ENCODE results near the gene SLC2A14.
"Not testable (repeated sequence)": the region's sequence is repeated elsewhere in the genome, so short reads cannot be mapped to it uniquely, and the experiment has no call there.

DNA sequence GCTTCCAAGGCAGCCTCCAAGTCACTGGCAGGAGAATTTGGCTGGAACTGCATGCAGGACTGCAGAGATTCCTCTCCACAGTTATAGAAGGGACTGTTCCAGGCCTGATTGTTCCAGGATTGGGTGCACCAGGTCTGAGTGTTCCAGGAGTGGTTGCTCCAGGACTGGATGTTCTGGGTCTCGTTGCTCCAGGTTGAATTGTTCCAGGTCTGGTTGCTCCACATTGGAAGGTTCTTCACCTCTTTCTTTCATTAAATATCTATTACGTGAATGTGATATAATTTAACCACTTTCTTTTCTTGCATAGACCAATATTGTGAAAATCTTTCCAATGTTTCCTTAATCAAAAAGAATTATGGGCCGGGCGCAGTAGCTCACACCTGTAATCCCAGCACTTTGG is 24.0 kb upstream of the SLC2A14 start:
- TF ChIP-seq, protein P1, sequence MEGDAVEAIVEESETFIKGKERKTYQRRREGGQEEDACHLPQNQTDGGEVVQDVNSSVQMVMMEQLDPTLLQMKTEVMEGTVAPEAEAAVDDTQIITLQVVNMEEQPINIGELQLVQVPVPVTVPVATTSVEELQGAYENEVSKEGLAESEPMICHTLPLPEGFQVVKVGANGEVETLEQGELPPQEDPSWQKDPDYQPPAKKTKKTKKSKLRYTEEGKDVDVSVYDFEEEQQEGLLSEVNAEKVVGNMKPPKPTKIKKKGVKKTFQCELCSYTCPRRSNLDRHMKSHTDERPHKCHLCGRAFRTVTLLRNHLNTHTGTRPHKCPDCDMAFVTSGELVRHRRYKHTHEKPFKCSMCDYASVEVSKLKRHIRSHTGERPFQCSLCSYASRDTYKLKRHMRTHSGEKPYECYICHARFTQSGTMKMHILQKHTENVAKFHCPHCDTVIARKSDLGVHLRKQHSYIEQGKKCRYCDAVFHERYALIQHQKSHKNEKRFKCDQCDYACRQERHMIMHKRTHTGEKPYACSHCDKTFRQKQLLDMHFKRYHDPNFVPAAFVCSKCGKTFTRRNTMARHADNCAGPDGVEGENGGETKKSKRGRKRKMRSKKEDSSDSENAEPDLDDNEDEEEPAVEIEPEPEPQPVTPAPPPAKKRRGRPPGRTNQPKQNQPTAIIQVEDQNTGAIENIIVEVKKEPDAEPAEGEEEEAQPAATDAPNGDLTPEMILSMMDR (IDR thresholded peaks at IDR 0.05; ENCODE audit: low read length), result not testable (repeated sequence)
- not testable (repeated sequence) for TF ChIP-seq EZH2phosphoT487 (IDR thresholded peaks at IDR 0.05; ENCODE audit: low read length)
